ENCODE measurements around the gene TIAL1. TPM values are rescaled to one million over a fixed set of nuclear protein-coding genes. Genes with fewer than 3 reads are reported as not detected.

TIAL1 gene
- polyA plus RNA-seq, 1 donor from 2014 or later, result 13.6 TPM

GRCh38 chr10:119546009-119546408 is 50.8 kb downstream of the TIAL1 start:
- H3K27ac Mint-ChIP-seq, result no peak overlapping the region
- H3K4me1 Mint-ChIP-seq, result peaks cover 4 to 12% (median 8%) of the 10 kb centered on the region in 3 donors
- peak overlapping the region in 1 of 4 donors; percentile 61 for H3K4me3 Mint-ChIP-seq

GRCh38 chr10:119545310-119545709 is 51.5 kb downstream of the TIAL1 start:
- Mint-ChIP-seq H3K27me3 (peaks cover 8% of the 10 kb centered on the region), H3K36me3 (peaks cover 3% of the 10 kb centered on the region), H3K4me1 (peaks cover 8 to 19% (median 13%) of the 10 kb centered on the region in 3 donors), H3K27ac (no peak overlapping the region), H3K9me3 (no peaks in the 10 kb centered on the region), H3K4me3 (peak overlapping the region in 1 of 4 donors; percentile 61)

More at GRCh38 chr10:119546009-119546408, 50.8 kb downstream of the TIAL1 start:
- H3K27me3 Mint-ChIP-seq, result peaks cover 9% of the 10 kb centered on the region
- H3K9me3 Mint-ChIP-seq, result no peaks in the 10 kb centered on the region
- peaks cover 3% of the 10 kb centered on the region for H3K36me3 Mint-ChIP-seq

- H3K4me1 Mint-ChIP-seq, result peaks cover 14 to 20% (median 19%) of the 10 kb centered on the region in 3 donors
- H3K27me3 Mint-ChIP-seq, result peaks cover 8% of the 10 kb centered on the region
- H3K36me3 Mint-ChIP-seq, result peaks cover 3% of the 10 kb centered on the region
- H3K4me3 Mint-ChIP-seq, result peak overlapping the region; percentile 93 to 99 (median 98)
- peak overlapping the region; percentile 56 to 92 (median 82) for H3K27ac Mint-ChIP-seq
- no peaks in the 10 kb centered on the region for H3K9me3 Mint-ChIP-seq
Measured at GRCh38 chr10:119543814-119544642, 52.7 kb downstream of the TIAL1 start.

DNA sequence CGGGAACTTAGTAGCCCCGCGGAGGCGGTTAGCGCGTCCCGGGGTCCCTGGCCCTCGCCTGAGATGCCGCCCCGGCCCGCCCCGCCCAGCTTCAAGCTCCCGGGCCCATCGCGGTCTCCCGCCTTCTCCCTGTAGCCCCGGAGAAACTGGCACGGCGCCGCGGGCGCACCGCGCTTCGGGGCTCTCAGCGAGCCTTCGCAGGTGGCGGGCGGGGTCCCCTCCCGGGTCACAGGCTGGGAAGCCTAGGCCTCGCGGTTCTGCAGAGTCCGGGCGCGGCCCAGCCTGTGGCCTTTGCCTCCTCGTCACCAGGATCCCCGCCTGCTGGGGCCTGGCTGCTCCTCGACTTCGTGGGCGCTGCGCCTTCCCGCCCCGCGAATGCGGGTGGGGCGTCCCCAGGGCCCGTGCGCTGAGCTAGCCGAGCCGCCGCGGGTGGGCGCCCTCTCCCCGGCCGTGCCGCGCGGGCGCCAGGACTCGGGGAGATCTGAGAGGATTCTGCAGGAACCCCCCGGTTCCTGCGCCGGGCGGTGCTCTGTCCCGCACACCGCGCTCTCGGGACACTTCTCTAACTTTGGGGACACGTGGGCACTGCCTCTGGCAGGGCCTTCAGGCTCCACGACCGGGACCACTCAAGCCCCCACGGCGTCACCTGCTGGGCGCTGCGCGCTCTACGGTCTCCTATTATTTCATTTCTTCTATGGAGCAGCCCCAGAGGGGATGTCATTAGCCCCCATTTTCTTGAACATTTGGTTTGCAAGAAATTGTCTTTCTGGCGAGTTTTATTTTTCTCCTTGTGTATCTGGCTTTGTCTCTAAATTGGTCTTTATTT is 53.6 kb downstream of the TIAL1 start:
- H3K27ac Mint-ChIP-seq, result peak overlapping the region; percentile 82 to 92 (median 89)

GRCh38 chr10:119542357-119542987 is 54.3 kb downstream of the TIAL1 start, which contains the start of gene RGS10:
TSS of gene RGS10 (minus strand) at chr10:119542719. CDS start at chr10:119542638, 81 bp downstream.
- H3K36me3 Mint-ChIP-seq, result peaks cover 1% of the 10 kb centered on the region
- H3K9me3 Mint-ChIP-seq, result no peaks in the 10 kb centered on the region
- H3K4me1 Mint-ChIP-seq, result peaks cover 24 to 26% (median 25%) of the 10 kb centered on the region in 3 donors
- H3K27ac Mint-ChIP-seq, result peak within 1 kb of the TSS; percentile 89 to 94 (median 92)
- H3K4me3 Mint-ChIP-seq, result peak within 1 kb of the TSS; percentile 93 to 99 (median 98)
- peaks cover 3% of the 10 kb centered on the region for H3K27me3 Mint-ChIP-seq

More for the DNA sequence above, 53.6 kb downstream of the TIAL1 start:
- H3K27me3 Mint-ChIP-seq, result peaks cover 8% of the 10 kb centered on the region
- H3K9me3 Mint-ChIP-seq, result no peaks in the 10 kb centered on the region
- H3K36me3 Mint-ChIP-seq, result peaks cover 3% of the 10 kb centered on the region
- peak overlapping the region; percentile 93 to 99 (median 98) for H3K4me3 Mint-ChIP-seq
- H3K4me1 Mint-ChIP-seq, result peaks cover 21 to 25% (median 24%) of the 10 kb centered on the region in 3 donors

DNA sequence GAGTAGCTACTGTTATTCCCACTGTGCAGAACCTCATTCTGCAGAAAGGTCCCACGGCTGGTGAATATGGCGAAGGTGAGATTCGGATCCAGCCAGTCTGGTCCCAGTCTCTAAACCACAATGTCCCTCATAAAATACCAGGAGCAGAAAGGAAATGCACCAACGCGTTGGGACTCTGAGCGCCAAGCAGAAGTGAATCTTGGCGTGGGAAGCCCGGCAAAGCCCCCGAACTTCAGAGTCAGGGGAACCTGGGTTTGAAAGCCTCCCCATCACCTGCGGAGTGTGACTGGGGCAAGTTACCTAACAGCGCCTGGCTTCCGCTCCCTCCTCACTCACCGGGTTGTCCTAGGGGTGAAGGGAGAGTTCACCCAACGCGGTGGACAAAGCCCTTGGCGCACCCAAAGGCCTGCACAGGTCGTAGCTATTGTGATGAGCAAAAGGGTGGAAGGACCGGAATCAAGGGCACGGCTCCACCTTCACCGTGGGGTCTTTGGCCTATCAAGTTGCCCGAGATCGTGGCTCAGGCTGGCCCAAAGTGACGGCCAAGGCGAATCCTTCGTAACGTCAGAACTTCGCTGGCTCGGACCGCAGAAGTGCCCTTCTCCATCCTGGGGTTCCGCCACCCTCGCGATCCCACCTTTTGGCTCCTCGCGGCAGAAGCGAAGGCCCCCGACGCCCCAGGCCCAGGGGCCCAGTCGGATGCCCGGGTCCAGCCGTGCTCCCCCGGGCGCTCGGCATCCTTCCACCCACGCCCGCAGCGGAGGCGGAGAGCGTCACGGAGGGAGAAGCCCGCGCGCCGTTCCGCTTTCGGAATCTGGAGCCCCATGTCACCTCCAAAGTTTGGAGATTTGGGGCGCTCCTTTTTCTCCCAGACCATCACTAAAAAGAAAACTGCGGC is 55.1 kb downstream of the TIAL1 start:
- Mint-ChIP-seq H3K4me1 (peaks cover 24 to 26% (median 25%) of the 10 kb centered on the region in 3 donors), H3K27ac (peak overlapping the region in 2 of 3 donors; percentile 13 to 94), H3K9me3 (no peaks in the 10 kb centered on the region), H3K36me3 (no peaks in the 10 kb centered on the region), H3K4me3 (peak overlapping the region; percentile 86 to 93 (median 90)), H3K27me3 (no peaks in the 10 kb centered on the region)

DNA sequence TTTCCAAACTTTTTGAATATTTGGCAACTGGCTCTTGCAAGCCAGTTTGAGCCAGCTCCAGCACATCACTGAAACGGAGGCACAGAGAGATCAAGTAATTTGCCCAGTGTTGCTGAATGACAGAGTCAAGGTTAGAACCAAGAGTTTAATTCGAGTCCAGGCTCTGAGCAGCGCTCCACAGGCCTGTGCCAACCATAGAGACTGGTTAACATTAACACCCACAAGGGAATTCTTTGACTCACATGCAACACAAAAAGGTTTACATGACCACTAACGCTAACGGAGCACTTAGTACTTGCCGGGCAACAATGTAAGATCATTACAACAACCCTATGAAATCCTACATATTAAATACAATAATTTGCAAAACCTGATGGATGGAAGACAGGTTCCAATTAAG is 55.7 kb downstream of the TIAL1 start:
- Mint-ChIP-seq H3K27ac (peak overlapping the region in 1 of 3 donors; percentile 13), H3K4me1 (peaks cover 24 to 26% (median 25%) of the 10 kb centered on the region in 3 donors), H3K36me3 (no peaks in the 10 kb centered on the region), H3K4me3 (peak overlapping the region; percentile 86 to 93 (median 90)), H3K9me3 (no peaks in the 10 kb centered on the region), H3K27me3 (no peaks in the 10 kb centered on the region)

DNA sequence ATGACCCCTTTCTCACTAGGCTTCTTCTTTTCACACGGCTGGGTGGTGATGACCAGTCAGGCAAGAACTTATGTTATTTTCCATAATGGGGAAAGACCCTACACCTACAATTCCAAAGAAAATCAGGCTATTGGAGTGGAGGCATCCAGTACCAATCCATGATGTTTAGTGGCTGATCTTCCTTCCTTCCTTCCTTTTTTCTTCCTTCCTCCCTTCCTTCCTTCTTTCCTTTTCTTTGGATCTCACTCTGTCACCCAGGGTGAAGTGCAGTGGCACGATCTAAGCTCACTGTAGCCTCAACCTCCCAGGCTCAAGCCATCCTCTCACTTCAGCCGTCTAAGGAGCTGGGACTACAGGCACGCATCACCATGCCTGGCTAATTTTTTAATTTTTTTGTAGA is 56.7 kb downstream of the TIAL1 start:
- Mint-ChIP-seq H3K27me3 (no peaks in the 10 kb centered on the region), H3K9me3 (no peaks in the 10 kb centered on the region), H3K4me3 (peak overlapping the region in 1 of 4 donors; percentile 69), H3K27ac (peak overlapping the region in 2 of 3 donors; percentile 21 to 91), H3K36me3 (peaks cover under 1% of the 10 kb centered on the region), H3K4me1 (peaks cover 26 to 31% (median 28%) of the 10 kb centered on the region in 3 donors)

- no peaks in the 10 kb centered on the region for H3K27me3 Mint-ChIP-seq
- no peaks in the 10 kb centered on the region for H3K9me3 Mint-ChIP-seq
- H3K4me1 Mint-ChIP-seq, result peaks cover 26 to 31% (median 28%) of the 10 kb centered on the region in 3 donors
- peaks cover 2% of the 10 kb centered on the region for H3K36me3 Mint-ChIP-seq
- H3K27ac Mint-ChIP-seq, result peak overlapping the region in 1 of 3 donors; percentile 75
- H3K4me3 Mint-ChIP-seq, result peak overlapping the region in 3 of 4 donors; percentile 66 to 82 (median 78)
Measured at GRCh38 chr10:119539359-119539825, 57.4 kb downstream of the TIAL1 start.

DNA sequence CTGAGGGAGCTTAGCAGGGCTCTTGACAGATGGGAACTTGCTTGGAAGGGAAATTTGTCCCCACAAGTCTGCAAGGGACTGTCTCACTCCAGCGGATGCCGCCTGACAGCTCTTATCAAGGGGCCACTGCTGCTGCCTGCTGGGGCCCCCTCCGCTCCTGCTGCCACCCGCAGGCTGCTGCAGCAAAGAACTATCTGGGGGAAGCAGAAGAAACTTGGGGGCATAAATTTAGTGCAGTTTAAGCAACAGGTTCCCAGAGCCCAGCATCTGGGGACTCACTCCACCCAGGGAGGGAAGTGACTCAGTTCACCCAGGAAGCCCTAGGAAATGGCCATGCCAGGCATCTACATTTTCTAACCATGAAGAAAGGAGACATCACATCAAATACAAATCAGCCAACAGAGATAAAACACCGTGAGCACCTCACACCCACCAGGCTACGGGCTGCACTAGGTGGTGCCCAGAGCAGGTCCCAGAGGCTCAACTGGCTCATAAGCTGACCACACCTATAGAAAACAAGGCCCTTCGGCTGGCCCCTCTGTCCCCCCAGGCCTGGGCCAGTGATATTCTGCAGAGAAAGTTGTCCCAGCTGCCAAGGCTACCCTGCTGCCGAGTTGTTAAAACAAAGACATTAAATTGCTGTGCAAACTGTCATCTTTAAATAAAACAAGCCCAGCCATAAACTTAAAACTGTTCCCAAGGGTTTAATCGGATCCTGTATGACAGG is 58.0 kb downstream of the TIAL1 start:
- Mint-ChIP-seq H3K9me3 (no peaks in the 10 kb centered on the region), H3K27ac (peak overlapping the region in 2 of 3 donors; percentile 53 to 75), H3K4me3 (peak overlapping the region; percentile 23 to 82 (median 72)), H3K36me3 (peaks cover 2% of the 10 kb centered on the region), H3K27me3 (no peaks in the 10 kb centered on the region), H3K4me1 (peaks cover 26 to 31% (median 28%) of the 10 kb centered on the region in 3 donors)

GRCh38 chr10:119537953-119538630 is 58.7 kb downstream of the TIAL1 start:
- H3K27ac Mint-ChIP-seq, result peak overlapping the region in 2 of 3 donors; percentile 53 to 79
- H3K9me3 Mint-ChIP-seq, result no peaks in the 10 kb centered on the region
- H3K4me3 Mint-ChIP-seq, result peak overlapping the region in 3 of 4 donors; percentile 52 to 82 (median 54)
- H3K36me3 Mint-ChIP-seq, result peaks cover 2% of the 10 kb centered on the region
- H3K4me1 Mint-ChIP-seq, result peaks cover 25 to 26% (median 26%) of the 10 kb centered on the region in 3 donors
- H3K27me3 Mint-ChIP-seq, result no peaks in the 10 kb centered on the region

DNA sequence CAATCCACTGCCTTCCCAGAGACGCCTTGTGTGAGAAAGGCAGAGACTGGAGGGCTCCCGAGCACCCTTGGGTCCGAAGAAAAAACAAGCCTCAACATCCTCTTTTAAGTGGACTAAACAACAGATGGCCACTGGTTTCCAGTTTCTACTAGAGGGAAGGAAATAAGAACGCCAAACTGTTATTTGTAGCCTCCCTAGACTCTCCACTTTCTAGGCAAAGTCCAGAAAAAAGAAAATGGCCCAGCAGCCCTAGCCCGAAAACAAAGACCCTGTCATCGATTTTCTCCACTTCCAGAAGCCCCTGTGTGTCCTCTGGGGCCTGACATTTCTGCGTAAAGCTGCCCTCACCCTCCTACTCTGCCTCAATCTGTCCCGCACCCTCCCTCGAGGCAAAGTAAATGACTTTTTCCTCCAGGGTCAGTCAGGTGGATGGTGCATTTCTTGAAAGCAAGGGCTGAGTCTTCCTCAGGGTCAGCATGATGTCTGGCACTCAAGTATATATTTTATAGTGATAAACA is 60.2 kb downstream of the TIAL1 start:
- Mint-ChIP-seq H3K4me3 (no peak overlapping the region), H3K4me1 (peaks cover 24 to 26% (median 25%) of the 10 kb centered on the region in 3 donors), H3K27me3 (no peaks in the 10 kb centered on the region), H3K9me3 (no peaks in the 10 kb centered on the region), H3K27ac (no peak overlapping the region), H3K36me3 (peaks cover 2% of the 10 kb centered on the region)
